Amniotic stem cell (primary cell): ENCODE results near the gene RAB1A.

Experiments
- DNase-seq: peaks from one replicate; lab custom pipeline; 2025; lab: John Stamatoyannopoulos, UW

The RAB1A gene

DNA sequence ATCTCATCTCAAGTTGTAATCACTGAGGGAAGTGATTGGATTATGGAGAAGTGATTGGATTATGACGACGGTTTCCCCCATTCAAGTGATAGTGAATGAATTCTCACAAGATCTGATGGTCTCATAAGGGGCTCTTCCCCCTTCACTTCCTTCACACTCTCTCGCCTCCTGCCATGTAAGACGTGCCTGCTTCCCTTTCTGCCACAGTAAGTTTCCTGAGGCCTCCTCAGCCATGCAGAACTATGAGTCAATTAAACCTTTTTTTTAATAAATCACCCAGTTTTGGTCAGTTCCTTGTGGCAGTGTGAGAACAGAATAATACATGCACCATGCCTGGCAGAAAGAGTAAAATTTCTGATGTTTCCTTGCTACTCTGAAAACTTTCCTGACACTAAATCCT is 37.1 kb downstream of the RAB1A start:
- DNase-seq = no peak

GRCh38 chr2:65085148-65085547 is 44.8 kb downstream of the RAB1A start:
- DNase-seq = no peak

GRCh38 chr2:65081232-65081685 is 48.6 kb downstream of the RAB1A start:
- no peak for DNase-seq

- DNase-seq = no peak
Measured at GRCh38 chr2:65079017-65079416, 50.9 kb downstream of the RAB1A start.

GRCh38 chr2:65077898-65078297 is 52.0 kb downstream of the RAB1A start:
- no peak for DNase-seq

DNA sequence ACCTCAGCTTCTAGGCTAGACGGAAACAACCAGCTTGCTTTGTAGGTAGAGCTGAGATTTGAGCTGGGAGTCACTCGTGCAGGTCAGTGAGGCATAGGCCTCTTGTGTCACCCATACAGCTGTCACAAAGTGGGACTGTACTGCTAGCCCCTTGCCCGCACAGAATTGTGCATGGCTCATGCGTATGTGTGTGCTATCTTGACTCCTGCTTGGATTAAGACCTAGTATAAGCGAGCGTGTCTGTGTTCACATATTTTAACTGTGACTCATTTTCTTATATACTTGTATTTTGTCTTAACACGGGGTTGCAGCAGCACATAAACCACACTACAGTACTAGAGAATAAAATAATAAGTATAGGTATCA is 53.6 kb downstream of the RAB1A start:
- DNase-seq = no peak

DNA sequence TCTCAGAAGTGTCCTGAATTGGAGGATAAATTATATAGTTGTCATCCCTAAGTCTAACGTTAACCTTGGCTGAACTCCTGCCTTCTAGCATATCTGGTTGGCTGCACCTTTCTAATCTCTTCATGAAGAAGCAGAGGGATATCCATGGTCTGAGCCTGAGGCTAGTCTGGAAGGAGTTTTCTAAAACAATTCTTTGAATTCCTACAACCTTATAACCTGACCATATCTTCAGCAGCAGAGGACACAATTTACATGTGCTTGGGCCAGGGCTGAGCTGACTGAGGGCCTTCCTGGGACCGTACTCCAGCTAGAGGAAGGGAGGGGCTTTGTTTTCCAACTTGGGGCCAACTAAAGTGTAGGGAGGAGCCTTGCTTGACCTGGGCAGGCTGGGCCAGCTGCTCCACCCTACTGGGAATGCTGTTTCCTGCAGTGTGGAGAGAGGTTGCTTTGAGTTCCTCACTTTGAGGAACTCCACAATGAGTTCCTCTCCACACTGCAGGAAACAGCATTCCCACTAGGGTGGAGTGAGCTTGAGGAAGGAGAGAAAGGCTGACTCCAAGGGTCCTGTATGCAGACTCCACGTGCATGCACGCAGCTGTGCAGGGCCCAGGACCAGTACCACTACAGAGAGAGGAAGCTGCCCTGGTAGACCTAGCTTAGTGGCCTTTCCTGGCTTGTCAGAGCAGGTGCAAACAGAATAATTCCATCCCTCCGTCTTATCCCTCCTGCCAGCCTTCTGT is 54.1 kb downstream of the RAB1A start:
- no peak for DNase-seq

- DNase-seq = no peak
Measured at GRCh38 chr2:65075176-65075575, 54.7 kb downstream of the RAB1A start.

- no peak for DNase-seq
Measured at GRCh38 chr2:65073879-65074565, 55.9 kb downstream of the RAB1A start.

DNA sequence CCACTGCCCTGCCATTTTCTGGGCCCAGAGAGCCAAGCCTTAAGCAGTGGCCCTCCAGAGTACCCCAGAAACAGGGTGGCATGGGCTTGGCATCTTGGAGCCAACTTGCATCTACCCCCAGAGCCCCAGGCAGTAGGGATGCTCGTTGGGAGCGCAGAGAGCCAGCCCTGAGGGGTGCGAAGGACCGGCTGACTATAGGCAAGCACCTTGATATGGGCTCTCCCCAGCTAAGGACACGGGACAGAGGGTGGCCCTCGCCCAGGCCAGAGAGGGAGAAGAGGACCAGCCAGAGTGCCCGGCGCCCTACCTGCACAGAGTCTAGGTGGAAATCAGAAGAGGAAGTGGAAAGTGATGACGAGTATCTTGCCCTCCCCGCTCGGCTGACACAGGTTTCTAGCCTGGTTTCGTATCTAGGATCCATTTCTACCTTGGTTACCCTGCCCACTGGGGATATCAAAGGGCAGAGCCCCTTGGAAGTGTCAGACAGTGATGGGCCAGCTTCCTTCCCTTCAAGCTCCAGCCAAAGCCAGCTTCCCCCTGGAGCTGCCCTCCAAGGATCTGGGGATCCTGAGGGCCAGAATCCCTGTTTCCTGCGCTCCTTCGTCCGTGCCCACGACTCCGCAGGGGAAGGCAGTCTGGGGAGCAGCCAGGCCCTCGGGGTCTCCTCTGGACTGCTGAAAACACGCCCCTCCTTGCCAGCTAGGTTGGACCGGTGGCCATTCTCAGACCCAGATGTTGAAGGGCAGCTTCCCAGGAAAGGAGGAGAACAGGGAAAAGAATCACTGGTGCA is 57.5 kb downstream of the RAB1A start:
- no peak for DNase-seq

DNA sequence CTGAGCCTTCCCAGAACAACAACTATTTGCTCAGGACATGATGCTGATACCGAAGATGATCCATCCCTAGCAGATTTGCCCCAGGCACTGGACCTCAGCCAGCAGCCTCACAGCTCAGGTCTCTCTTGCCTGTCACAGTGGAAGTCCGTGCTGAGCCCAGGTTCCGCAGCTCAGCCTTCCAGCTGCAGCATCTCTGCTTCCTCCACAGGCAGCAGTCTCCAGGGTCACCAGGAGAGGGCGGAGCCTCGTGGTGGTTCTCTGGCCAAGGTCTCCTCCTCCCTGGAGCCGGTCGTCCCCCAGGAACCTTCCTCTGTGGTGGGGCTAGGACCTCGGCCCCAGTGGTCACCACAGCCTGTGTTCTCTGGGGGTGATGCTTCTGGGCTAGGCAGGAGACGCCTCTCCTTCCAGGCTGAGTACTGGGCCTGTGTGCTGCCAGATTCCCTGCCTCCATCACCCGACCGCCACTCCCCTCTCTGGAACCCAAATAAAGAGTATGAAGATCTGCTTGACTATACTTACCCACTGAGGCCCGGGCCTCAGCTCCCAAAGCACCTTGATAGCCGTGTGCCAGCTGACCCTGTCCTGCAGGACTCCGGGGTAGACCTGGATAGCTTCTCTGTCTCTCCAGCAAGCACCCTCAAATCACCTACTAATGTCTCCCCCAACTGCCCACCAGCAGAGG is 58.3 kb downstream of the RAB1A start:
- no peak for DNase-seq

DNA sequence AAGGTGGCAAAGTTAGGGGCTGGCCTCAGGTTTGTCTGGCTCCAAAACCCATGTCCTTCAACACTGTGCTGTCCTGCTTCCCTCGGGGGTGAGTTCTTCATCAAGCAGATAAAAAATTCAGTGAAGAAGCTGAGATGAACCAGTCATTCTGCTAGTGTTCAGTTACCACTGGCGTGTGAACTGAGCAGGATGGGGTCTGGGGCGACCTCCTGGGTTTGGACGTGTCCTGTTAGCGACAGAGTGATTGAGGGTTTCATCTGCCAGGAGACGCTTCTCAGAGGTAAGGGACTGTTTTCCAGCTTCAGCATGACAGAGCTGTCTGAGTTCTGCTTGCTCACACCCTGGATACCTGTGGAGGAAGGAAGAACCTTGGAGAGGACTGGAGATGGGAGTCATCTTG is 59.0 kb downstream of the RAB1A start:
- DNase-seq = no peak

- DNase-seq = no peak
Measured at GRCh38 chr2:65070172-65070830, 59.6 kb downstream of the RAB1A start.

DNA sequence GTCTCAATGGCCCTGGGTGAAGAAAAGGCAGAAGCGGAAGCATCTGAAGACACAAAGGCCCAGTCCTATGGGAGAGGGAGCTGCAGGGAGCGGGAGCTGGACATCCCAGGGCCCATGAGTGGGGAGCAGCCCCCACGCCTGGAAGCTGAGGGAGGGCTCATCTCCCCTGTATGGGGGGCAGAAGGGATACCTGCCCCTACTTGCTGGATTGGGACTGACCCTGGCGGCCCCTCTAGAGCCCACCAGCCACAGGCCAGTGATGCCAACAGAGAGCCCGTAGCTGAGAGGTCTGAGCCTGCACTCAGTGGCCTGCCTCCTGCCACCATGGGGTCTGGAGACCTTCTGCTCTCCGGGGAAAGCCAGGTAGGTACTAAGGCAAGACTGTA is 60.5 kb downstream of the RAB1A start:
- DNase-seq = no peak

- DNase-seq = no peak
Measured at GRCh38 chr2:65067806-65068553, 61.9 kb downstream of the RAB1A start.

DNA sequence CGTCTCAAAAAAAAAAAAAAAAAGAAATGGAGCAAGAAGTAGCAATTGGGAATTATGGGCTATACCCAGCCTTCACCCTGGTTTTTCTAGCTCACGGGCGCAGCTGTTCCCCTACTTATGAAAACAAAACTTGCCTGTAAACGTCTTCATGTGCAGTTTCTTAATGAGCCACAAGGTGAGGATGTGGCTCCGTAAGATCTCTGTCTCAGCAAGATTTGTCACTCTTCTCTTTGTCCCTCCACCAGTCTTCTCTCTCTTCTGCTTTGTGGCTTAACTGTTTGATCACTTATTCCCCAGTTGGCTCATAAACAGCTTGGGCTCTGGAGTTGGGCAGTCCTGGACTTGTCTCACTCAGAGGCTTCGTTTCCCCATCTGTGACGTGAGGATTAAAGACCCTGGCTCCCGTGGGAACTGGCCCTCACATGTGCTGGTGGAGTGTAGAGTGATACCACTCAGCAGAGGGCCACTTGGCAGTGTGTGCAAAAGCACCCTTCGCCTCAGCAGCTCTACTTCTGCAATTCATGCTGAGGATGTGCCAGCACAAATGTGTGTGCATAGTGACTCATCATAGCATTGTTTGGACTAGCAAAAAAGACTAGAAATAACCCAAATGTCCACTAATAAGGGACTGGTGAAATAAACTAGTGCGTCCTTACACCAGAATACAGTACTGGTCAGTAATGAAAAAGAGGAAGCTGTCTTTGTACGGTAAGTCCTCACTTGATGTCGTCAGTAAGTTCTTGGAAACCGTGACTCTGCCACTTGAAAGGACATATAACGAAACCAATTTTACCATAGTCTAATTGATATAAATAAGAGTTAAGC is 65.0 kb downstream of the RAB1A start:
- DNase-seq = peak; percentile 52

GRCh38 chr2:65062843-65063825 is 66.8 kb downstream of the RAB1A start:
- no peak for DNase-seq

- no peak for DNase-seq
Measured at GRCh38 chr2:65061910-65062339, 68.0 kb downstream of the RAB1A start.
